Measurements from ENCODE around the gene KLHDC4.

GRCh38 chr16:87728026-87728425 is 37.8 kb downstream of the KLHDC4 start:
- TF ChIP-seq POLR2A (IDR thresholded peaks at IDR 0.05) (no peak), EP300 (IDR thresholded peaks at IDR 0.05) (no peak)
- TF ChIP-seq, protein P1, sequence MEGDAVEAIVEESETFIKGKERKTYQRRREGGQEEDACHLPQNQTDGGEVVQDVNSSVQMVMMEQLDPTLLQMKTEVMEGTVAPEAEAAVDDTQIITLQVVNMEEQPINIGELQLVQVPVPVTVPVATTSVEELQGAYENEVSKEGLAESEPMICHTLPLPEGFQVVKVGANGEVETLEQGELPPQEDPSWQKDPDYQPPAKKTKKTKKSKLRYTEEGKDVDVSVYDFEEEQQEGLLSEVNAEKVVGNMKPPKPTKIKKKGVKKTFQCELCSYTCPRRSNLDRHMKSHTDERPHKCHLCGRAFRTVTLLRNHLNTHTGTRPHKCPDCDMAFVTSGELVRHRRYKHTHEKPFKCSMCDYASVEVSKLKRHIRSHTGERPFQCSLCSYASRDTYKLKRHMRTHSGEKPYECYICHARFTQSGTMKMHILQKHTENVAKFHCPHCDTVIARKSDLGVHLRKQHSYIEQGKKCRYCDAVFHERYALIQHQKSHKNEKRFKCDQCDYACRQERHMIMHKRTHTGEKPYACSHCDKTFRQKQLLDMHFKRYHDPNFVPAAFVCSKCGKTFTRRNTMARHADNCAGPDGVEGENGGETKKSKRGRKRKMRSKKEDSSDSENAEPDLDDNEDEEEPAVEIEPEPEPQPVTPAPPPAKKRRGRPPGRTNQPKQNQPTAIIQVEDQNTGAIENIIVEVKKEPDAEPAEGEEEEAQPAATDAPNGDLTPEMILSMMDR (IDR thresholded peaks at IDR 0.05), result no peak
